Adipose tissue (tissue), 3 donors: Measurements from ENCODE around the gene CCDC28B. TPM values are rescaled to one million over a fixed set of nuclear protein-coding genes. Genes with fewer than 3 reads are reported as not detected.
"Not testable (repeated sequence)": the region's sequence is repeated elsewhere in the genome, so short reads cannot be mapped to it uniquely, and the experiment has no call there.

ENCODE experiments used
- H3K27ac ChIP-seq: one replicate; pipeline ENCODE4 v1.5.1; 2013; ENCODE audit warnings: low read depth, low read length
- WGBS, 3 donors: extraction: QIAGEN DNeasy Blood & Tissue Kit; methylation state at CpG; one replicate each; pipeline ENCODE4 v1.1.7; 2013; 5-methylcytosine and 5-hydroxymethylcytosine counted together
- polyA plus RNA-seq, 3 donors: library from polyadenylated mRNA; stranded (reverse); fragments of 200-250 nt; gene quantifications; one replicate each; pipeline ENCODE4 v1.2.3, GENCODE V29; 2013
- donor health status: healthy with polysubstance abuse.
- donor health status: Bipolar disorder and iron deficiency.
- donor health status: healthy.

The CCDC28B gene
- polyA plus RNA-seq = 10 to 100 TPM in 1 of 3 donors, 1 to 10 TPM in 2; 3.5 to 15.9 (median 4.1) TPM

DNA sequence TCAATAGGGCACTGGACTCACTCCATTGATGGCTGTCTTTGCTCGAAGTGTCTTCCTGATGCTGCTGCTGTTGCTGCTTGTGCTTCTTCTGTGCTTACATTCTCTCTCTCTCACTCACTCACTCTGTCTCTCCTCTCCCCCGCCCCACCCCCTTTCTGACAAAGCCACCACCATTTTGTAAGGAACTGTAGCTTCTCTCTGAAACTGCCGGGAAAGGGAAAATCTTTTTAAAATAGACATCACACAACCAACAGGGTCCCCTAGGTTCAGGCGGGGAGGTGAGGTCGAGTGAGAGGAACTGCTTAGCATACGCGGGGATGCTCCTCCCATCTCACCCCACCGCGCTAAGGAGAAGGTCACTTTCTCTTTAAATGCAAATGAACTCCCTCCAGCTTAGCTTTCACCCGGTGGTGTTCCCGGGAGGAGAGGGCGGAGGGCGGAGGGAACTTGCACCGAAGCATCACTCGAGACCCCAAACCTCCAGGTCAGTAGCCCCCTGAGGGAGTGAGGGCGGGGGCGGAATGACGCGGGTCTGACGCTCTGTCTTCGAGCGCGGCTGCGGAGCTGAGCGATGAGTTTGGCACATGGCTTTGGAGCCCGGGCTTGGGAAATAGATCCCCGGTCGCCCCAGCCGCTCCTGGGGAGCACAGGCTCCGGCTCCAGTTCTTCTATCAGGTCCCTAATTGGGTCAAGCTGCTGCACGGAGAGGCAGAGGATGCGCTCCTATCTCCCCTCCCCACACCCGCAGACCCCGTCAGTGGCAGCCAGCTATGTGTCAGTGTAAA, at the start of gene CCDC28B:
Gene CCDC28B, plus strand, starts transcription at position 370 of the 785 bp plus-strand sequence. CDS start 1,341 bp downstream, outside the sequence.
- WGBS, 3 donors = 0 to 1% (median 1%) methylated on average over 34 of the region's 34 CpGs
- peak within 1 kb of the TSS; percentile 15 for H3K27ac ChIP-seq

DNA sequence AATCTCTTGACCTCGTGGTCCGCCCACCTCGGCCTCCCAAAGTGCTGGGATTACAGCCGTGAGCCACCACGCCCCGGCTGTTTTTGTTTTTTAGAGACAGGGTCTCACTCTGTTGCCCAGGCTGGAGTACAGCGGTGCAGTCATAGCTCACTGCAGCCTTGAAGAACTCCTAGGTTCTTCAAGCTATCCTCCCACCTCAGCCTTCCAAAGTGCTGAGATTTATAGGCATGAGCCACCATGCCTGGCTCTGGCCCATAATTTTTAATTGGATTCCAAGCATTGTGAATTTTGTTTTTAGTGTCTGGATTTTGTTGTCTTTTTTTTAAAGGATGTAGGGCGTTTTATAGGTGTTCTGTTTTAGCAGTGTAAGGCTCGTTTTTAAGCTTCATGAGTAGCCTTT, 49.5 kb upstream of the CCDC28B start:
- H3K27ac ChIP-seq = no peak overlapping the region
- 83 to 91% (median 88%) methylated on average over 9 of the region's 9 CpGs for WGBS, 3 donors

GRCh38 chr1:32151319-32151787, 49.0 kb upstream of the CCDC28B start:
- H3K27ac ChIP-seq = no peak overlapping the region
- 46 to 65% (median 53%) methylated on average over 5 of the region's 5 CpGs for WGBS, 3 donors

GRCh38 chr1:32159189-32159588, 41.2 kb upstream of the CCDC28B start:
- H3K27ac ChIP-seq = no peak overlapping the region
- WGBS, 3 donors = 71 to 84% (median 74%) methylated on average over 3 of the region's 3 CpGs

GRCh38 chr1:32163405-32163804, 37.0 kb upstream of the CCDC28B start:
- H3K27ac ChIP-seq = no peak overlapping the region
- 33 to 97% (median 84%) methylated on average over 2 of the region's 2 CpGs for WGBS, 3 donors

DNA sequence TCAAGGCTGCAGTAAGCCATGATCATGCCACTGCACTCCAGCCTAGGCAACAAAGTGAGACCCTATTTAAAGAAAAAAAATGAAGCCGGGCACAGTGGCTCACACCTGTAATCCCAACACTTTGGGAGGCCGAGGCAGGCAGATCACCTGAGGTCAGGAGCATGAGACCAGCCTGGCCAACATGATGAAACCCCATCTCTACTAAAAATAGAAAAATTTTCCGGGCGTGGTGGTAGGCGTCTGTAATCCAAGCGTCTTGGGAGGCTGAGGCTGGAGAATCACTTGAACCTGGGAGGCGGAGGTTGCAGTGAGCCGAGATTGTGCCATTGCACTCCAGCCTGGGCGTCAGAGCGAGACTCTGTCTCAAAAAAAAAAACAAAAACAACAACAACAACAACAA, 34.8 kb upstream of the CCDC28B start:
- H3K27ac ChIP-seq = not testable (repeated sequence)
- WGBS, 3 donors = 92 to 95% (median 94%) methylated on average over 10 of the region's 10 CpGs

DNA sequence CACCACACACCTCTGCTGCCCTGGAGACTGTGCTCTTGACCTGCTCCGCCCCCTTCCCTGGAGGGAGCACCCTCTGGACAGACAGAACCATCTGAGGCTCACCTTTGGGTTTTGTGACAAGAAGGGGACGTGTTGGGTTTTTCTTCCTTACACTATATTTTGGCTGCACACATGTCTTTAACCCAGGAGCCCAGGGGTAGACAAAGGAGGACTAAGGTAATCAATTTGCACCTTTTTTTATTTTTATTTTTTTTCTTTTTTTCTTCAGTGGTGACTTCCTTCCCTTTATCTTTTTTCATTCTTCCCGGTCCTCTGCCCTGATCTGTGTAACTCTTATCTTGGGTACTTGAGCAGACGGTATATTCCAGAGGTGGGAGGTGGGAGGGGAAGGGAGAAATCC, 29.4 kb upstream of the CCDC28B start:
- no peak overlapping the region for H3K27ac ChIP-seq
- WGBS, 3 donors = 73 to 82% (median 76%) methylated on average over 4 of the region's 4 CpGs

DNA sequence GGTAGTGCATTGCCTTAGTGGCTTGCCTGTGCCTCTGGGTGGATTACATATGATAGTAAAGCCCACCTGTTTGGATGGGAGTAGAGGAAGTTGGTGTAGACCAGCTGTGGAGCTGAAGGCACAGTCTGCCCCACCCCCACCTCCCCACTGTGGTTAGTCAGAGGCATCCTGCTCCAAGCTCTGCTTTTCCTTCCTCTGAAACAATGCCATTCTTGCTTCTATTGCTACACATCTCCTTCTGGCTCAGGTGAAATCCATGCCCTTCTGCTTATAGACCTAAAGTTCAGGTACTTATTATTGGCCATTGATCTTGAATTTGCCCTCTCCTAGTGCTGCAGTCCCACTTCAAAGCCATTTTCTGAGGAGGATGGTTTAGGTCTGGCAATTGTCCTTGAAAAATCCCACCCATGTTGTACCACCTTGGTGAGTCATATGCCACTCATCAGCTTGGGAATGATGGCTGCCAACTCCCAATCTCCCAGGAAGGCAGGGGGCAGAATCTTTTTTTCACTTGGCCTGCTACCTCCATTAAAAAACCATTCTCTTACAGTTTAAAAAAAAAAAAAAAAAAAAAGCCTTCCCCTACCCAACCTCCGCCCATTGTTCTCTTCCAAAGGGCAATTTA, 27.7 kb upstream of the CCDC28B start:
- H3K27ac ChIP-seq = no peak overlapping the region
- 96 to 100% (median 97%) methylated on average over 1 of the region's 1 CpG for WGBS, 3 donors

DNA sequence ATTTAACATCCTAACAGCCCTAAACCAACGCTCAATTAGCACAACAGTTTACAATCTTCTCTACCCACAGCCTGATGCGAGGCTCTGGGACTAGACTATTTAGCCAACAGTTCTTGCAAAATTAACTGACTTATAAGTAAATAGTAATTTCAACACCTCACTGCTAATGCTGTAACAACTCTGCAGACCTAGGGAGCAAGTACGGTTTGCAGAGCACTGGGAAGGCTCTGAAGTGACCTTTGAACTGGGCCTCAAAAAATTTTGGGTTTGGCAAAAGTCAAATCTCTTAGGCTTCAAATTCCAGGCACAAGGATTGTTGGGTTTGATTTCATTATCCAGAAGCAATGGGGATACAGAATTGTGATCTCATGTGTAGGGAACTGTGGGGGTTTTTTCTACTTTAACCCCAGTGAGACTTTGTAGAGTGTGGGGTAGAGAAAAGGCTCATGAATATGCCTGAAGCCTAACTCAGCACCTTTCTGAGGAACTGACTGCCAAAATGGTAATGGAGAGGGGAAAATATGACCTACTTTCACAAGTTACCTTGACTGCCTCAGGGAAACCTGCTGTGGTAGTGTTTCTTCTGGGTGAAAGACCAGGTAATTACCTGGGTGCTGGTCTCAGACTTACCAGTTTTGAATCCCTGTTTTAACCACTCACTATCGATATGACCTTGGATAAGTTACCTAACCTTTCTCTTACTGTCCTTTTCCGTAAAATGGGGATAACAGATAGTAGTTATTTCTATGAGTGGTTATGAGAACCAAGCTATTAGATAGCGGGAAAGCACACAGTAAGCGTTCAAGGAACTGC, 21.8 kb upstream of the CCDC28B start:
- 66 to 77% (median 72%) methylated on average over 7 of the region's 7 CpGs for WGBS, 3 donors
- H3K27ac ChIP-seq = no peak overlapping the region

DNA sequence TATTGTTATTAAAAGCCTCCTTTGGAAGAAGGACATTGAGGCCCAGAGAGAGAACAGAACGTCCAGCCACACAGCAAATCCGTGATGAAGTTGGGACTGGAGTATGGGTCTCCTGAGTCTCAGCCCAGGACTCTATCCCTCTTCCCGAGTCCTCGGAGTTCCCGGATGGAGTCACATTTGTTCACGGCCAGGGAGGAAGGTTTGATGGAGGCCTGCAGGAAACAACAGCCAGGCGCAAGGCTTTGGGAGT, 21.3 kb upstream of the CCDC28B start:
- 12 to 15% (median 13%) methylated on average over 7 of the region's 7 CpGs for WGBS, 3 donors
- H3K27ac ChIP-seq = peak overlapping the region; percentile 21

DNA sequence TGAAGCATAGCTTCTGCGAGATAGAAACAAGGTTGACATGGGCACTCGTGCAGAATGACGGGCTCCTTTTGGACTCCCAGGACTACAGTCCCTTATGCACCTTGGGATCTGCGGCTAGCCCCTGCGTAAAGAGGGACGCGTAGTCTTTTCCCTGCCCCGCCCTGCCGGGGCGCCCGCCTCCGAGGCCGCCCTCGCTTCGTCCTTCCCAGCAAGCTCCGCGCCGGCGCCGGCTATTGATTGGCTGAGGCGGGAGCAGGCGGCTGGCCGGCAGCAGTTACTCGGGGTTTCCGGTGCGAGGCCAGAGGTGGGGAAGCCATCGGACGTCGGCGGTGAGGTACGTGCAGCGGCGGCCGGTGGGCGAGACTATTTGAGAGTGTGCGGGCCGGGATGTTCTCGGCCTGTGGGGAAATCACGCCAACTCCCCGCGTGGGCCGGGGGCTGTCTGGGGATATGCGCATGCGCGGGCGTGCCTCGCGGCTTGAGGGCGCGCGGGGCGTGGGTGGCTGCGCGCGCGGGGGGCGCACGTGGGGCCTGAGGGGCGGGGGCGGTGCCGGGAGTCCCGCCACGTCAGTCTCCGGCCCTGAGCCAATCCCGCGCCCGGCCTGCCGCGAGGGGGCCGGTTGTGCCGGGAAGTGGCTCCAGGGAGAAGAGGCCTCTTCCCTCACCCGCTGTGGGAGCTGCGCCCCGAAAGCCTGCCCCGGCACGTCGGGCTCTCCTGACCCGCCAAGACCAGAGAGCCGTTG, 20.8 kb upstream of the CCDC28B start, which contains the start of gene TXLNA:
Gene TXLNA, plus strand, starts transcription at position 233 of the 743 bp plus-strand sequence. CDS start 671 bp downstream, outside the sequence.
- H3K27ac ChIP-seq = peak within 1 kb of the TSS; percentile 86
- 0 to 1% (median 1%) methylated on average over 76 to 79 of the region's 79 CpGs for WGBS, 3 donors

GRCh38 chr1:32180186-32181060, 20.0 kb upstream of the CCDC28B start:
- WGBS, 3 donors = 5 to 8% (median 5%) methylated on average over 36 of the region's 36 CpGs
- peak overlapping the region; percentile 86 for H3K27ac ChIP-seq

DNA sequence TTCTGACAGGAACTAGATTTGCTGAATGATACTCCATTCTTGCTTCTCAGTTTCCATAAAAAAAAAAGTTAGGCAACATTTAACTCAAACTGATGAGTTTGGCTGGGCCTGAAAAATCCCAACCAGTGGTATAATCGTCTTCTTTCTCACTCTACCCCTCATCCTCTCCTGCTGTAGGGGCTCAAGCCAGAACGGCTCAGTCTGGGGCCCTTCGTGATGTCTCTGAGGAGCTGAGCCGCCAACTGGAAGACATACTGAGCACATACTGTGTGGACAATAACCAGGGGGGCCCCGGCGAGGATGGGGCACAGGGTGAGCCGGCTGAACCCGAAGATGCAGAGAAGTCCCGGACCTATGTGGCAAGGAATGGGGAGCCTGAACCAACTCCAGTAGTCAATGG, 19.3 kb upstream of the CCDC28B start:
- no peak overlapping the region for H3K27ac ChIP-seq
- 65 to 75% (median 71%) methylated on average over 9 of the region's 9 CpGs for WGBS, 3 donors

- H3K27ac ChIP-seq = no peak overlapping the region
- whole genome bisulfite sequencing, 3 donors = 69 to 86% (median 82%) methylated on average over 5 of the region's 5 CpGs
These were observed 18.8 kb upstream of the CCDC28B start for GRCh38 chr1:32181563-32181962.

GRCh38 chr1:32182060-32182459, 18.3 kb upstream of the CCDC28B start:
- WGBS, 3 donors = 79 to 93% (median 81%) methylated on average over 6 of the region's 6 CpGs
- H3K27ac ChIP-seq = no peak overlapping the region

- no peak overlapping the region for H3K27ac ChIP-seq
These were observed 15.7 kb upstream of the CCDC28B start for GRCh38 chr1:32184650-32185049.

DNA sequence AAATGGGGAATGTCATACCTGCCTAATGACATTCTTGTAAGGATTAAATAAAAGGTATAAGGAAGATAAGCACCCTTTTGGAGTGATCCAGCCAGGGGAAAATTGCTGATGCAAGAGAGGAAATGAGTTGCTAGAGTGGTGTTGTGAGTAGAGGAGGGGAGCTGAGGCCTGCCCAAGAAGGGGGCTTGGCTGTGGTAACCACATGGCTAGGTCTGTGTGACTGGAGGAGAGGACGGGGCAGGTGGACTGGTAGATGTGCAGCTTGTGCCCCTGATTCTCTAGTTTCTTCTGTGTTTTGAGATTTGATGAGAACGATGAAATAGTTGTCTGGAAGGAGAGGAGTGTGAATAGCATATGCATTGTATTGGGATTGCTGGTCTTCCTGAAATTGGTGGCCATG, 14.3 kb upstream of the CCDC28B start:
- H3K27ac ChIP-seq = no peak overlapping the region
- 77 to 95% (median 87%) methylated on average over 2 of the region's 2 CpGs for WGBS, 3 donors

DNA sequence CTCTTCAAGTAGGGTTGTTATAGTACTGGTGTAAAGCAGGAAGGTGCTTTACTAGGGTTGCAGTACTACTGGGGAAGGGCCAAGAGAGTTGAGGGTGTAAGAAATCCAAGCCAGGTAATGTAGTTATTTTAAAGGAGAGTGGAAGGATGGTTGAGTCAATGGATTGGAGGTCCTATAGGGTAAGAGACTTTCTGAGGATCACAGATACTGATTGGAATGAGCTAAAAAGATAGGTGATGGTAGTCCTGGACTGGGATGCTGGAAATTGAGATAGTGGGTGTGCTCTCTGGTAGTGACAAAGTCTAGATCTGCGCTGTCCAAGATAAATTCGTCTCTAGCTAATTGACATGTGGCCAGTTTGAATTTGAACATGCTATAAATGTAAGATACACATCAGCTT, 13.9 kb upstream of the CCDC28B start:
- 79 to 97% (median 96%) methylated on average over 2 of the region's 2 CpGs for WGBS, 3 donors
- H3K27ac ChIP-seq = no peak overlapping the region
